Measurements from ENCODE around the gene SDC4.

Gene SDC4

DNA sequence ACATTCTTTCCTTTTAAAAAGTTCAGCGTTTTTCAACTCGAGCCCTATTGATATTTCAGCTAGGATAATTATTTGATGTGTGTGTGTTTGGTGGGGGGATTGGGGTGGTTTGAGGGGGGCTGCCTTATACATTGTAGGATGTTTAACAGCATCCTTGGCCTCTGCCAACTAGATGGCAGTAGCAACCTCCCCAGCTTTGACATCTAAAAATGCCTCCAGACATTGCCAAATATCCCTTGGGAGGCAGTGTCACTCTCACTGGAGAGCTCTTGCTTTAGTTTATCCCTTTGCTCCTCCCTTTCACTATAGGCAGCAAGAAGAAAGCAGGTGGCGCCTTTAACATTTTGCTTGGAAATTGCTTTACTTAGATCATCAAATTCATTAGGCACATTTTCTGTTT lies 44.5 kb upstream of the SDC4 start:
- TF ChIP-seq EZH2phosphoT487 (IDR thresholded peaks at IDR 0.05; ENCODE audit: low read length) (no peak), EZH2 (optimal IDR thresholded peaks at IDR 0.05; ENCODE audit: low read depth, low read length) (no peak)
- TF ChIP-seq, protein P1, sequence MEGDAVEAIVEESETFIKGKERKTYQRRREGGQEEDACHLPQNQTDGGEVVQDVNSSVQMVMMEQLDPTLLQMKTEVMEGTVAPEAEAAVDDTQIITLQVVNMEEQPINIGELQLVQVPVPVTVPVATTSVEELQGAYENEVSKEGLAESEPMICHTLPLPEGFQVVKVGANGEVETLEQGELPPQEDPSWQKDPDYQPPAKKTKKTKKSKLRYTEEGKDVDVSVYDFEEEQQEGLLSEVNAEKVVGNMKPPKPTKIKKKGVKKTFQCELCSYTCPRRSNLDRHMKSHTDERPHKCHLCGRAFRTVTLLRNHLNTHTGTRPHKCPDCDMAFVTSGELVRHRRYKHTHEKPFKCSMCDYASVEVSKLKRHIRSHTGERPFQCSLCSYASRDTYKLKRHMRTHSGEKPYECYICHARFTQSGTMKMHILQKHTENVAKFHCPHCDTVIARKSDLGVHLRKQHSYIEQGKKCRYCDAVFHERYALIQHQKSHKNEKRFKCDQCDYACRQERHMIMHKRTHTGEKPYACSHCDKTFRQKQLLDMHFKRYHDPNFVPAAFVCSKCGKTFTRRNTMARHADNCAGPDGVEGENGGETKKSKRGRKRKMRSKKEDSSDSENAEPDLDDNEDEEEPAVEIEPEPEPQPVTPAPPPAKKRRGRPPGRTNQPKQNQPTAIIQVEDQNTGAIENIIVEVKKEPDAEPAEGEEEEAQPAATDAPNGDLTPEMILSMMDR (IDR thresholded peaks at IDR 0.05; ENCODE audit: low read length): no peak
- no peaks in the 10 kb centered on the region for H3K36me3 ChIP-seq (replicated peaks; ENCODE audit: insufficient read depth, low read length)
- 0 out of 2 replicates have a peak, but pooled peaks cover 7% of the 10 kb centered on the region for H3K4me1 ChIP-seq (ENCODE audit: low read length)
- H3K9me2 ChIP-seq (replicated peaks; ENCODE audit: insufficient read depth, low read length): no peaks in the 10 kb centered on the region
- no peak overlapping the region for H3K9ac ChIP-seq (ENCODE audit: low read length)
- H3K4me2 ChIP-seq (ENCODE audit: low read depth, low read length): no peak overlapping the region
- no peaks in the 10 kb centered on the region for H3K9me3 ChIP-seq (replicated peaks; ENCODE audit: insufficient read depth, low read length)
- no peaks in the 10 kb centered on the region for H3K79me2 ChIP-seq (ENCODE audit: low read length)
- H4K20me1 ChIP-seq (ENCODE audit: insufficient read depth, low read length): no peaks in the 10 kb centered on the region
- H3K27me3 ChIP-seq (replicated peaks; ENCODE audit: insufficient read depth, low read length): no peaks in the 10 kb centered on the region
- no peak overlapping the region for H3K27ac ChIP-seq (ENCODE audit: low read length)
- H3K4me3 ChIP-seq (ENCODE audit: low read length): no peak overlapping the region
- H2AFZ ChIP-seq (ENCODE audit: low read length): no peak overlapping the region
- DNase-seq: no peak
- no peaks in the 10 kb centered on the region for H3F3A ChIP-seq (ENCODE audit: insufficient read depth, low read length)

DNA sequence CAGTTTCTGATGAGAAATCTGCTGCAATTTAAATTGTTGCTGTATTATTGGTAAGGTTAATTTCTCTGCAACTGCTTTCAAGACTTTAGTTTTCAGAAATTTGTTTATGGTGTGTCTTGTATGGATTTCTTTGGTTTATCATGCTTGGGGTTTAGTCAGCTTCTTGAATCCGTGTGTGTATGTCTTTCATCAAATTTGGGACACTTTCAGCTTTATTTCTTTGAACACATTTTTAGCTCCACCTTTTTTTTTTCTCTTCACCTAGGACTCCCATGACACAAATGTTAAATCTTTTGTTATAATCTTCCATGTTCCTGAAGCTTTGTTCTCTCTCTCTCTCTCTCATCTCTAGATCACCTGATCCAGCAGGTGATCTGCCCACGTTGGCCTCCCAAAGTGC lies 43.3 kb upstream of the SDC4 start:
- TF ChIP-seq, protein P1 (IDR thresholded peaks at IDR 0.05; ENCODE audit: low read length): no peak
- TF ChIP-seq EZH2 (optimal IDR thresholded peaks at IDR 0.05; ENCODE audit: low read depth, low read length): no peak
- TF ChIP-seq EZH2phosphoT487 (IDR thresholded peaks at IDR 0.05; ENCODE audit: low read length): no peak
- Histone ChIP-seq H3K79me2 (ENCODE audit: low read length) (no peaks in the 10 kb centered on the region), H2AFZ (ENCODE audit: low read length) (no peak overlapping the region), H3K9me2 (replicated peaks; ENCODE audit: insufficient read depth, low read length) (no peaks in the 10 kb centered on the region), H3K4me3 (ENCODE audit: low read length) (no peak overlapping the region), H3K36me3 (replicated peaks; ENCODE audit: insufficient read depth, low read length) (no peaks in the 10 kb centered on the region), H3K4me1 (ENCODE audit: low read length) (peaks cover 19% of the 10 kb centered on the region), H3K4me2 (ENCODE audit: low read depth, low read length) (no peak overlapping the region), H3F3A (ENCODE audit: insufficient read depth, low read length) (peaks cover 7% of the 10 kb centered on the region; the same call in 1 of the 2 replicates), H3K9ac (ENCODE audit: low read length) (no peak overlapping the region), H4K20me1 (ENCODE audit: insufficient read depth, low read length) (no peaks in the 10 kb centered on the region), H3K27me3 (replicated peaks; ENCODE audit: insufficient read depth, low read length) (no peaks in the 10 kb centered on the region), H3K27ac (ENCODE audit: low read length) (no peak overlapping the region), H3K9me3 (replicated peaks; ENCODE audit: insufficient read depth, low read length) (no peaks in the 10 kb centered on the region)
- DNase-seq: no peak

DNA sequence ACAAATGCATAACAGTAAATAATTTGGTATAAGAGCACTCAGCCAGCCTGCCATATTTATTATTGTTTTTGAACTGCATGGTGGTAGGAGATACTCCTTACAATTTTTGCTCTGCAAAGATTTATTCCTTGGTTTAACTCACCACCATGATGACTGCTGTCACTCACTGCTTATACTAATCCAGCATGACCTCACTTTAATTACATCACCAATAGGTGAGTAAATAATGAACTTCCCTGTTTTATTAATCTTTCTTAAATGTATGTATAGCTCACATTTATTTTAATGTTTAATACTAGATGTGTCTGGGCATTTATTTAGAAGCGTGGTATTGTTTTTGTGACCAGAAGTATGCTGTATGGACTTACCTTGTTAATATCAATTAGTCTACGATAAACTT lies 42.7 kb upstream of the SDC4 start:
- Histone ChIP-seq H3K9me3 (replicated peaks; ENCODE audit: insufficient read depth, low read length) (no peaks in the 10 kb centered on the region), H3K27ac (ENCODE audit: low read length) (no peak overlapping the region), H3K27me3 (replicated peaks; ENCODE audit: insufficient read depth, low read length) (no peaks in the 10 kb centered on the region)

More for the DNA sequence above, 42.7 kb upstream of the SDC4 start:
- no peaks in the 10 kb centered on the region for H4K20me1 ChIP-seq (ENCODE audit: insufficient read depth, low read length)
- H3K4me3 ChIP-seq (ENCODE audit: low read length): no peak overlapping the region
- H3K9me2 ChIP-seq (replicated peaks; ENCODE audit: insufficient read depth, low read length): no peaks in the 10 kb centered on the region
- no peak for DNase-seq
- H3K79me2 ChIP-seq (ENCODE audit: low read length): no peaks in the 10 kb centered on the region
- H3K36me3 ChIP-seq (replicated peaks; ENCODE audit: insufficient read depth, low read length): no peaks in the 10 kb centered on the region
- H3K4me1 ChIP-seq (ENCODE audit: low read length): peaks cover 22% of the 10 kb centered on the region
- H2AFZ ChIP-seq (ENCODE audit: low read length): no peak overlapping the region
- no peak overlapping the region for H3K9ac ChIP-seq (ENCODE audit: low read length)
- peaks cover 7% of the 10 kb centered on the region; the same call in 1 of the 2 replicates for H3F3A ChIP-seq (ENCODE audit: insufficient read depth, low read length)
- TF ChIP-seq EZH2phosphoT487 (IDR thresholded peaks at IDR 0.05; ENCODE audit: low read length): no peak
- TF ChIP-seq EZH2 (optimal IDR thresholded peaks at IDR 0.05; ENCODE audit: low read depth, low read length): no peak
- TF ChIP-seq, protein P1 (IDR thresholded peaks at IDR 0.05; ENCODE audit: low read length): no peak
- no peak overlapping the region for H3K4me2 ChIP-seq (ENCODE audit: low read depth, low read length)
